Chondrocyte (in vitro differentiated cells): ENCODE measurements around the gene ATP2A1. TPM values are rescaled to one million over a fixed set of nuclear protein-coding genes. Genes with fewer than 3 reads are reported as not detected.

Experiments
- DNase-seq: peaks from one replicate; pipeline ENCODE4 v3.0.0; 2021; ENCODE audit warnings: mixed read lengths, low spot score
- H3K27ac Mint-ChIP-seq: one replicate; pipeline ENCODE4 v1.8.0; 2021; ENCODE audit warnings: mild to moderate bottlenecking, moderate library complexity, mixed read lengths; ENCODE audit not compliant: unreplicated experiment
- H3K27me3 Mint-ChIP-seq: 2 replicates; pipeline ENCODE4 v1.8.0; 2021; ENCODE audit warnings: low read depth, mixed read lengths
- H3K36me3 Mint-ChIP-seq: 2 replicates; pipeline ENCODE4 v1.8.0; 2021; ENCODE audit warnings: low read depth, mixed read lengths
- H3K4me1 Mint-ChIP-seq: 2 replicates; pipeline ENCODE4 v1.8.0; 2021; ENCODE audit warnings: low read depth, mild to moderate bottlenecking, mixed read lengths
- H3K4me3 Mint-ChIP-seq: one replicate; pipeline ENCODE4 v1.8.0; 2021; ENCODE audit warnings: mild to moderate bottlenecking, moderate library complexity, mixed read lengths; ENCODE audit not compliant: unreplicated experiment
- H3K9me3 Mint-ChIP-seq: 2 replicates; pipeline ENCODE4 v1.8.0; 2021; ENCODE audit warnings: low read depth, mixed read lengths
- CTCF ChIP-seq: fragments of 200-600 bp; sonication (generic); IDR thresholded peaks from 2 replicates; pipeline ENCODE4 v1.5.0; 2021; ENCODE audit warnings: antibody characterized with exemption, mild to moderate bottlenecking, moderate library complexity
- total RNA-seq: library from RNA; stranded (reverse); gene quantifications from 3 replicates; pipeline ENCODE4 v1.2.1, GENCODE V29; 2021

Gene ATP2A1
- total RNA-seq, 1 donor from 2014 or later = 0.42 TPM

- no peak overlapping the region for H3K27ac Mint-ChIP-seq
- no peaks in the 10 kb centered on the region for H3K4me1 Mint-ChIP-seq
- DNase-seq = no peak
- no peak for TF ChIP-seq CTCF
- no peak overlapping the region for H3K4me3 Mint-ChIP-seq
- H3K36me3 Mint-ChIP-seq = peaks cover 45% of the 10 kb centered on the region
- H3K27me3 Mint-ChIP-seq = no peaks in the 10 kb centered on the region
- H3K9me3 Mint-ChIP-seq = no peaks in the 10 kb centered on the region
These were observed 42.2 kb upstream of the ATP2A1 start for GRCh38 chr16:28835864-28836760.

- Mint-ChIP-seq H3K27ac (no peak overlapping the region), H3K27me3 (no peaks in the 10 kb centered on the region), H3K4me1 (no peaks in the 10 kb centered on the region), H3K9me3 (no peaks in the 10 kb centered on the region), H3K4me3 (no peak overlapping the region), H3K36me3 (peaks cover 44% of the 10 kb centered on the region)
- no peak for TF ChIP-seq CTCF
- DNase-seq = no peak
These were observed 41.6 kb upstream of the ATP2A1 start for GRCh38 chr16:28836761-28837064.

- Mint-ChIP-seq H3K27me3 (no peaks in the 10 kb centered on the region), H3K4me1 (no peaks in the 10 kb centered on the region), H3K4me3 (no peak overlapping the region), H3K36me3 (peaks cover 36% of the 10 kb centered on the region), H3K9me3 (no peaks in the 10 kb centered on the region), H3K27ac (peak overlapping the region; percentile 74)
- DNase-seq = no peak
- no peak for TF ChIP-seq CTCF
These were observed 40.4 kb upstream of the ATP2A1 start for GRCh38 chr16:28837672-28838557.

GRCh38 chr16:28838558-28838918 lies 39.8 kb upstream of the ATP2A1 start:
- Mint-ChIP-seq H3K27me3 (no peaks in the 10 kb centered on the region), H3K9me3 (no peaks in the 10 kb centered on the region), H3K36me3 (peaks cover 32% of the 10 kb centered on the region), H3K4me3 (no peak overlapping the region), H3K4me1 (no peaks in the 10 kb centered on the region), H3K27ac (peak overlapping the region; percentile 51)
- TF ChIP-seq CTCF = no peak
- no peak for DNase-seq

GRCh38 chr16:28839004-28839639 lies 39.2 kb upstream of the ATP2A1 start:
- Mint-ChIP-seq H3K4me1 (no peaks in the 10 kb centered on the region), H3K27ac (peak overlapping the region; percentile 63), H3K4me3 (no peak overlapping the region), H3K27me3 (no peaks in the 10 kb centered on the region), H3K36me3 (peaks cover 28% of the 10 kb centered on the region), H3K9me3 (no peaks in the 10 kb centered on the region)
- DNase-seq = no peak
- no peak for TF ChIP-seq CTCF
